Right atrium auricular region (tissue), 2 donors: ENCODE data around the gene CORO2B. TPM values are rescaled to one million over a fixed set of nuclear protein-coding genes. Genes with fewer than 3 reads are reported as not detected.

Experiments
- DNase-seq: peaks from one replicate; pipeline ENCODE4 v3.0.0-alpha.2; 2019; ENCODE audit warnings: low spot score
- H3K27ac ChIP-seq, 2 donors: fragments of 200-600 bp; sonication (generic); 1 replicate in 1 of 2; 2 replicates in 1 of 2; pipeline ENCODE4 v1.5.1; 2016 to 2019
- H3K27me3 ChIP-seq, 2 donors: fragments of 200-600 bp; sonication (generic); one replicate each; pipeline versions ENCODE4 v1.5.1 to v1.6.0; 2017 to 2019
- H3K36me3 ChIP-seq: fragments of 200-600 bp; sonication (generic); one replicate; pipeline ENCODE4 v1.5.1; 2016
- H3K4me1 ChIP-seq, 2 donors: fragments of 200-600 bp; sonication (generic); one replicate each; pipeline versions ENCODE4 v1.5.1 to v1.6.0; 2017 to 2019
- H3K4me3 ChIP-seq, 2 donors: fragments of 200-600 bp; sonication (generic); 1 replicate in 1 of 2; 2 replicates in 1 of 2; pipeline ENCODE4 v1.5.1; 2017 to 2019; ENCODE audit warnings: mild to moderate bottlenecking in 1 of 2, moderate library complexity in 1 of 2
- H3K9me3 ChIP-seq, 2 donors: fragments of 200-600 bp; sonication (generic); one replicate each; pipeline ENCODE4 v1.5.1; 2019
- total RNA-seq, 2 donors: library from RNA; depleted of rRNA; stranded (reverse); fragments of >200 nt; gene quantifications; one replicate each; pipeline ENCODE4 v1.1.0, GENCODE V29; 2016
- TF ChIP-seq, protein P1 (sequence below), 2 donors: fragments of 200-600 bp; sonication (generic); IDR thresholded peaks; one replicate each; pipeline ENCODE4 v1.5.1; 2019; ENCODE audit warnings: antibody characterized with exemption in 2 of 2

The CORO2B gene
- total RNA-seq, 2 donors from 2014 or later, result 6.0 to 9.7 TPM

DNA sequence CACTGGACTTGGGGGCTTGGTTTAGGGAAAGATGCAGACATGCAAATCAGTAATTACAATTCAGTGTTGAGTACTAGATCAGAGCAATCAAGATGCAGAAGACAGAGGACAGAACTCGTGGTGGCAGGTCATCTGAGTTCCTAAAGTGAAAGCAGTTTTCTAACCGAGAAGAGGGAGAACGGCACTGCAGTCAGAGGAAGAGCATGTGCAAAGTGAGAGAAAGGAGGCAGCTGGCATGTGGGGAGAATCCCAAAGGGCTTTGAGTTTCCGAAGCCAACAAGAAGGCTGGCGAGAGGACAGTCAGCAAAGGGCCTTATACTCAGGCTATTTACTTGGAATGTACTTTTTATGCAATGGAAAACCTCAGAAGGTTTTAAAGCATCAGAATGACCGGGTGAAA lies 154.9 kb downstream of the CORO2B start:
- Histone ChIP-seq H3K4me3 (no peak overlapping the region), H3K4me1 (peaks cover 0 to 38% of the 10 kb centered on the region in 2 donors), H3K36me3 (no peaks in the 10 kb centered on the region), H3K27ac (no peak overlapping the region), H3K27me3 (no peaks in the 10 kb centered on the region), H3K9me3 (no peaks in the 10 kb centered on the region)
- TF ChIP-seq, protein P1, sequence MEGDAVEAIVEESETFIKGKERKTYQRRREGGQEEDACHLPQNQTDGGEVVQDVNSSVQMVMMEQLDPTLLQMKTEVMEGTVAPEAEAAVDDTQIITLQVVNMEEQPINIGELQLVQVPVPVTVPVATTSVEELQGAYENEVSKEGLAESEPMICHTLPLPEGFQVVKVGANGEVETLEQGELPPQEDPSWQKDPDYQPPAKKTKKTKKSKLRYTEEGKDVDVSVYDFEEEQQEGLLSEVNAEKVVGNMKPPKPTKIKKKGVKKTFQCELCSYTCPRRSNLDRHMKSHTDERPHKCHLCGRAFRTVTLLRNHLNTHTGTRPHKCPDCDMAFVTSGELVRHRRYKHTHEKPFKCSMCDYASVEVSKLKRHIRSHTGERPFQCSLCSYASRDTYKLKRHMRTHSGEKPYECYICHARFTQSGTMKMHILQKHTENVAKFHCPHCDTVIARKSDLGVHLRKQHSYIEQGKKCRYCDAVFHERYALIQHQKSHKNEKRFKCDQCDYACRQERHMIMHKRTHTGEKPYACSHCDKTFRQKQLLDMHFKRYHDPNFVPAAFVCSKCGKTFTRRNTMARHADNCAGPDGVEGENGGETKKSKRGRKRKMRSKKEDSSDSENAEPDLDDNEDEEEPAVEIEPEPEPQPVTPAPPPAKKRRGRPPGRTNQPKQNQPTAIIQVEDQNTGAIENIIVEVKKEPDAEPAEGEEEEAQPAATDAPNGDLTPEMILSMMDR (IDR thresholded peaks at IDR 0.05), result no peak
- DNase-seq, result no peak

DNA sequence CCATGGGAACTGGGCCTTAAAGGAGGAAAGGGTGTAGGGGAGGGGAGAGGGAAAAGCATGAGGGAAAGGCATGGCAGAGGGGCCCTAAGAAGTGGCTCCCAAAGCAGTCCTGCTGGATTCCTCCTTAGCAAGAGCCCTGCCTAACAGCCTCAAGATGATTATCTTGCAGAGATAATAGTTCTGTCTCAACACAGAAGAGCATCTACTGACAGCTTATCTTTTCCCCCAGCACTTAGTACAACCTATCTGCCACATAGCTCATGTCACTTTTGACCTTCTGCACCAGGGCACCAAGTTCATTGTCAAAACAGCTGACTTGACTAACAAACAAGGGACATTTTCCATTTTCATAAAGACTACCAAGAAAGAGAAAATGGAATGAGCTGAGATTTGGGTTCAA lies 155.6 kb downstream of the CORO2B start:
- Histone ChIP-seq H3K36me3 (no peaks in the 10 kb centered on the region), H3K27ac (no peak overlapping the region)

DNA sequence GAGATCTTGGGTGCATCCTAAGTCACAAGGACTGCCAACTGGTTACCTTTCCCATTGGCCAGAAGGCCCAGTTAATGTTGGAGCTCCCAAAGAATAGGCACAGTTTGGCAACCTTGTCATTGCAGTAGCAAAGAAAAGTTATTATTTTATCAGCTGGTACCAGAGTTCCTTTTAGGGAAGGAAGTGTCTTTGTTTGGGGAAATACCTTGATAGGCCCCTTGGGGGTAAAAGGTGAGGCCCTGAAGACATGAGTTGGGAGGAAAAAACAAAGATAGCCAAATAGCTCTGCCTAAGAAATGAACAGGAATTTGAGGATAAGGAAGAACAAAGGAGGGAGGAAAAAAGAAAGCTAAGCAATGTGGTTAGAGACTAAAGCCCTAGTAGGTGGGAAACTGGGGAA lies 156.1 kb downstream of the CORO2B start:
- H3K9me3 ChIP-seq, result no peaks in the 10 kb centered on the region
- no peaks in the 10 kb centered on the region for H3K36me3 ChIP-seq
- H3K4me3 ChIP-seq, result no peak overlapping the region
- DNase-seq, result no peak
- TF ChIP-seq, protein P1 (IDR thresholded peaks at IDR 0.05), result no peak
- H3K27ac ChIP-seq, result no peak overlapping the region
- no peaks in the 10 kb centered on the region for H3K27me3 ChIP-seq
- peaks cover 0 to 26% of the 10 kb centered on the region in 2 donors for H3K4me1 ChIP-seq

More for the DNA sequence above, 155.6 kb downstream of the CORO2B start:
- no peak overlapping the region for H3K4me3 ChIP-seq
- H3K4me1 ChIP-seq, result peaks cover 0 to 31% of the 10 kb centered on the region in 2 donors
- H3K27me3 ChIP-seq, result no peaks in the 10 kb centered on the region
- DNase-seq, result no peak
- no peaks in the 10 kb centered on the region for H3K9me3 ChIP-seq
- TF ChIP-seq, protein P1 (IDR thresholded peaks at IDR 0.05), result no peak

DNA sequence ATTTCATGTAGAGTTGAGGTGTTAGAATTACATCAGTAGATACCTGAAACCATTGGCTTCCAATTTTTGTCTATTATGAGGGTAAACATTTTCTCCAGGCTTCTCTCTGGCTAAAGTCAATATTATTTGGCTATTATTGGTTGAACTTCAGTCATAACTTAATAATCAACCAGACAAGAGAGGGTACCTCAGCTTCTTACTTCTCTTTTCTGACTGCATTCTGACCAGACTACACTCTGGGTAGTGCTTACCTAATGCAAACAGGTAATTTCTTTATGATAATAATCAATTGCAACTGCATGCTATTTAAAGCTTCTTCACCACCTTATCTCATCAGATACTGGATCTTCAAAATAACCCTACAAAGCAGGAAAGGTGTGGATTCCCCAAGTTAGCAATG lies 156.8 kb downstream of the CORO2B start:
- no peak overlapping the region for H3K27ac ChIP-seq
- no peak for DNase-seq
- no peak overlapping the region for H3K4me3 ChIP-seq
- H3K27me3 ChIP-seq, result no peaks in the 10 kb centered on the region
- H3K36me3 ChIP-seq, result no peaks in the 10 kb centered on the region
- H3K4me1 ChIP-seq, result peaks cover 0 to 18% of the 10 kb centered on the region in 2 donors
- no peaks in the 10 kb centered on the region for H3K9me3 ChIP-seq
- TF ChIP-seq, protein P1 (IDR thresholded peaks at IDR 0.05), result no peak

DNA sequence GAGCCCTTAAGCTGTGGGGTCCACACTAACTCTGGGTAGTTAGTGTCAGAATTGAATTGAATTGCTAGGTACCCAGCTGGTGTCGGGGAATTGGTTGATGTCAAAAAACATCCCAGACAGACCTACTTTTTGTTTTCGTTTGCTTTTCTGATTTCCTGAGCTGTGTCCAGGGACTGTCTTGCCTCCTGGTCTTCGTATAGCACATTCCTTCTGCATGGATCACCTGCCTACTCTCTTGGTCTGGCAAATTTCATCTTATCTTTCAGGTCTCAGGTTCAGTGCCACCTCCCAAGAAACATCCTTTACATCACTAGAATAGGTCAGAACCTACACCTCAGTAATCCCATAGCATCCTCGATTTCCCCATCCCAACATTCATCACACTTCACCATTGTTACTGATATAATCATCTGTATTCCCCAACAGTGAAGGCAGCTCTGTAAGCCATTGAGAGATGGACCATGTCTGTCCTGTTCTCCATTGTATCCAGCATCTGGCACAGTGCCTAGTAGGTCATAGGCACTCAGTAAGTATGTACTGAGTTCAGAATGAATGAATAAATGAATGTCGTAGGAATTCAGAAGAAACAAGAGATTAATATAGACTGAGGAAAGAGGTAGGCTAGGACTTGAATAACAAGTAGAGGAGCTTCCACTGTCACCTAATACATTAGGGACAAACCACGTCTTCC lies 160.7 kb downstream of the CORO2B start:
- no peak overlapping the region for H3K4me3 ChIP-seq
- H3K27me3 ChIP-seq, result no peaks in the 10 kb centered on the region
- H3K9me3 ChIP-seq, result no peaks in the 10 kb centered on the region
- DNase-seq, result no peak
- H3K36me3 ChIP-seq, result no peaks in the 10 kb centered on the region
- no peaks in the 10 kb centered on the region for H3K4me1 ChIP-seq
- no peak overlapping the region for H3K27ac ChIP-seq
- TF ChIP-seq, protein P1 (IDR thresholded peaks at IDR 0.05), result no peak

DNA sequence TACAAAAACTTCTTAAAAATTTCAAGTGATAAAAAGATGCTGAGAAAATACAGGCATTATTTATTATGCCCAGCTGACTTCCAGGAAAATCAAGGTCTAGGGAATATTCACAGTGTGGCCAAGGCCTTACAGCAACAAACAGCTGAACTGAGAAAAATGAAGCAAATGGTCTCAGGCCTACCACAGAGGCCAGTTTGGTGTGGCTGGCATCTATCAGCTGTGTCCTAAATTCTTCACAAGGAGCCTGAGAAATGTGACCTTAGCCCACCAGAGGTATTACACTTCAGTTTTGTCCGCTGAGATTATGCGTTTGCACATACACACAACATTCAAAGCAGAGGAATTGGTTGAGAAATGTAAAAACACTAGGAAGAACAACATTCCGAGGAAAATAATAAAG lies 164.5 kb downstream of the CORO2B start:
- Histone ChIP-seq H3K36me3 (no peaks in the 10 kb centered on the region), H3K4me3 (no peak overlapping the region), H3K27ac (no peak overlapping the region), H3K27me3 (no peaks in the 10 kb centered on the region), H3K9me3 (no peaks in the 10 kb centered on the region), H3K4me1 (no peaks in the 10 kb centered on the region)
- no peak for DNase-seq
- TF ChIP-seq, protein P1 (IDR thresholded peaks at IDR 0.05), result no peak
